Raji (cell line): ENCODE results near the gene HIRA.

Experiments
- POLR2A ChIP-seq: IDR thresholded peaks from 2 replicates; pipeline ENCODE4 v1.6.1; 2011; ENCODE audit warnings: low read depth, low read length, control low read depth; ENCODE audit not compliant: insufficient read depth

The HIRA gene

GRCh38 chr22:19361501-19362103, 69.9 kb downstream of the HIRA start:
- TF ChIP-seq POLR2A = no peak

GRCh38 chr22:19360862-19361261, 70.7 kb downstream of the HIRA start:
- no peak for TF ChIP-seq POLR2A

- no peak for TF ChIP-seq POLR2A
Observed at GRCh38 chr22:19360300-19360792, 71.2 kb downstream of the HIRA start.

GRCh38 chr22:19359554-19360299, 71.8 kb downstream of the HIRA start:
- no peak for TF ChIP-seq POLR2A

GRCh38 chr22:19358703-19359553, 72.6 kb downstream of the HIRA start:
- no peak for TF ChIP-seq POLR2A

GRCh38 chr22:19358195-19358594, 73.3 kb downstream of the HIRA start:
- TF ChIP-seq POLR2A = no peak

GRCh38 chr22:19357270-19358105, 74.0 kb downstream of the HIRA start:
- TF ChIP-seq POLR2A = no peak

GRCh38 chr22:19356708-19357269, 74.7 kb downstream of the HIRA start:
- no peak for TF ChIP-seq POLR2A

- no peak for TF ChIP-seq POLR2A
Observed at GRCh38 chr22:19355413-19356157, 75.9 kb downstream of the HIRA start.

- no peak for TF ChIP-seq POLR2A
Observed at GRCh38 chr22:19354201-19354600, 77.3 kb downstream of the HIRA start.

- TF ChIP-seq POLR2A = no peak
Observed at GRCh38 chr22:19353363-19354131, 78.0 kb downstream of the HIRA start.

GRCh38 chr22:19352766-19353165, 78.8 kb downstream of the HIRA start:
- TF ChIP-seq POLR2A = no peak

- TF ChIP-seq POLR2A = no peak
Observed at GRCh38 chr22:19352217-19352616, 79.3 kb downstream of the HIRA start.
